A549 (cell line): ENCODE data around the gene MLPH. TPM values are rescaled to one million over a fixed set of nuclear protein-coding genes. Genes with fewer than 3 reads are reported as not detected.

ENCODE experiments used
- ATAC-seq, 2 experiments: fragments of 200-7000 bp in 1 of 2; fragments of >200 bp in 1 of 2; cut with Nextera tagmentation in 1 of 2; cut with Tn5 transposase in 1 of 2; 3 replicates each; pipeline versions ENCODE4 v1.8.0 to v1.9.1; 2018 to 2020; ENCODE audit warnings: mild to moderate bottlenecking in 1 of 2, moderate library complexity in 1 of 2
- CTCF ChIA-PET: fragments of 300-600 bp; sonication (Branson Sonifier 250); formaldehyde crosslinking; extraction: SDS; loops from one replicate; lab custom pipeline; 2021; ENCODE audit warnings: antibody characterized with exemption, inconsistent platforms; lab: Yijun Ruan, JAX
- POLR2A ChIA-PET: fragments of 350-600 bp; formaldehyde crosslinking; extraction: SDS; loops from one replicate; lab custom pipeline; 2021; ENCODE audit warnings: antibody characterized with exemption, inconsistent platforms; lab: Yijun Ruan, JAX
- DNase-seq, 2 experiments: peaks; one replicate each; pipeline versions ENCODE4 v3.0.0 to v3.0.0-alpha.2; 2011 to 2016; ENCODE audit warnings: low read depth in 1 of 2, low spot score in 1 of 2
- FAIRE-seq: peaks from 2 replicates; lab custom pipeline; 2011; peaks lifted over from hg19 to GRCh38; lab: Jason Lieb, UNC
- H3K27ac ChIP-seq, 2 experiments: fragments of >200 bp; sonication (Bioruptor Twin); formaldehyde crosslinking; 3 replicates each; pipeline ENCODE4 v1.5.1; 2016 to 2017
- H3K4me1 ChIP-seq: fragments of >200 bp; sonication (Bioruptor Twin); formaldehyde crosslinking; 3 replicates; pipeline ENCODE4 v1.6.1; 2016
- H3K4me2 ChIP-seq: fragments of >200 bp; sonication (Bioruptor Twin); formaldehyde crosslinking; 3 replicates; pipeline ENCODE4 v1.6.1; 2016
- H3K4me3 ChIP-seq: fragments of >200 bp; sonication (Bioruptor Twin); formaldehyde crosslinking; 3 replicates; pipeline ENCODE4 v1.5.1; 2016
- H3K9me3 ChIP-seq: fragments of >200 bp; sonication (Bioruptor Twin); formaldehyde crosslinking; 3 replicates; pipeline ENCODE4 v1.6.1; 2016
- BCL3 ChIP-seq: fragments of >200 bp; sonication (Bioruptor Twin); formaldehyde crosslinking; IDR thresholded peaks from 3 replicates; pipeline ENCODE4 v1.6.1; 2016
- BHLHE40 ChIP-seq: IDR thresholded peaks from 2 replicates; pipeline ENCODE4 v1.6.1; 2012; ENCODE audit warnings: low read depth, low read length, inconsistent platforms
- CHD4 ChIP-seq: fragments of 200-600 bp; sonication (generic); IDR thresholded peaks from 2 replicates; pipeline ENCODE4 v1.6.1; 2016; ENCODE audit warnings: antibody characterized with exemption, mild to moderate bottlenecking, borderline replicate concordance
- EHMT2 ChIP-seq: fragments of 200-600 bp; sonication (generic); IDR thresholded peaks from 2 replicates; pipeline ENCODE4 v1.6.1; 2016; ENCODE audit warnings: antibody characterized with exemption, low read depth, mild to moderate bottlenecking, moderate library complexity
- ELK1 ChIP-seq: fragments of 150-350 bp; IDR thresholded peaks from 2 replicates; pipeline ENCODE4 v1.6.1; 2014; ENCODE audit warnings: low read depth, mild to moderate bottlenecking, low read length
- ESRRA ChIP-seq: fragments of 150-350 bp; IDR thresholded peaks from 2 replicates; pipeline ENCODE4 v1.6.1; 2014; ENCODE audit warnings: mild to moderate bottlenecking, low read length, borderline replicate concordance
- FOSB ChIP-seq: fragments of 250-450 bp; sonication (Bioruptor Pico); IDR thresholded peaks from 2 replicates; pipeline ENCODE4 v1.5.0; 2020; ENCODE audit warnings: mild to moderate bottlenecking, moderate library complexity
- HOXA7 ChIP-seq: fragments of 250-450 bp; sonication (Bioruptor Pico); IDR thresholded peaks from 2 replicates; pipeline ENCODE4 v1.5.0; 2020; ENCODE audit warnings: mild to moderate bottlenecking, moderate library complexity
- HOXB13 ChIP-seq: fragments of 250-450 bp; sonication (Bioruptor Pico); IDR thresholded peaks from 2 replicates; pipeline ENCODE4 v1.5.0; 2020; ENCODE audit warnings: low read depth, mild to moderate bottlenecking, moderate library complexity
- JUNB ChIP-seq: fragments of >200 bp; sonication (Bioruptor Twin); formaldehyde crosslinking; IDR thresholded peaks from 2 replicates; pipeline ENCODE4 v1.6.1; 2016
- MAZ ChIP-seq: fragments of 150-350 bp; IDR thresholded peaks from 2 replicates; pipeline ENCODE4 v1.6.1; 2014; ENCODE audit warnings: antibody characterized with exemption, low read depth, low read length, borderline replicate concordance
- MYC ChIP-seq: IDR thresholded peaks from 2 replicates; pipeline ENCODE4 v1.6.1; 2012; ENCODE audit warnings: mild to moderate bottlenecking, inconsistent platforms, low read length, improper control_type of control experiment, borderline replicate concordance
- NR3C1 ChIP-seq: fragments of >200 bp; sonication (Bioruptor Twin); formaldehyde crosslinking; IDR thresholded peaks from 3 replicates; pipeline ENCODE4 v1.6.1; 2017
- PHF8 ChIP-seq: fragments of 200-600 bp; sonication (generic); IDR thresholded peaks from 2 replicates; pipeline ENCODE4 v1.6.1; 2016; ENCODE audit warnings: low read depth, mild to moderate bottlenecking, antibody characterized with exemption, moderate library complexity, borderline replicate concordance
- RARB ChIP-seq: fragments of 250-450 bp; sonication (Bioruptor Pico); IDR thresholded peaks from 2 replicates; pipeline ENCODE4 v1.8.0; 2021; ENCODE audit warnings: mild to moderate bottlenecking, moderate library complexity
- RCOR1 ChIP-seq: fragments of 150-350 bp; IDR thresholded peaks from 2 replicates; pipeline ENCODE4 v1.6.1; 2014; ENCODE audit warnings: antibody characterized with exemption, low read length, low read depth
- RFX5 ChIP-seq: fragments of 450-650 bp; IDR thresholded peaks from 2 replicates; pipeline ENCODE4 v1.7.1; 2014; ENCODE audit warnings: antibody characterized with exemption, mild to moderate bottlenecking, moderate library complexity
- RNF2 ChIP-seq: fragments of 200-600 bp; sonication (generic); IDR thresholded peaks from 2 replicates; pipeline ENCODE4 v1.6.1; 2016; ENCODE audit warnings: low read depth, mild to moderate bottlenecking, antibody characterized with exemption, moderate library complexity, borderline replicate concordance
- ZC3H11A ChIP-seq: fragments of 450-650 bp; IDR thresholded peaks from 2 replicates; pipeline ENCODE4 v1.6.1; 2014; ENCODE audit warnings: antibody characterized with exemption, mild to moderate bottlenecking
- WGBS: methylation state at CpG from one replicate; pipeline ENCODE4 v1.1.6; 2017; ENCODE audit errors: missing lambda C conversion rate; 5-methylcytosine and 5-hydroxymethylcytosine counted together
- polyA plus RNA-seq, 4 experiments: library from polyadenylated mRNA; depleted of rRNA in 3 of 4; stranded (reverse); fragments of >200 nt; fragmentation: RNase III in 1 of 4; extraction: RNeasy Plus Mini Kit Qiagen cat#74134 plus additional on column Dnase treatment in 1 of 4; gene quantifications; 2 replicates in 3 of 4; 3 replicates in 1 of 4; pipeline ENCODE4 v1.2.3, GENCODE V29; 2011 to 2017

MLPH gene
- polyA plus RNA-seq, 2 of the 4 experiments (the other 2 are of a cell fraction): 218 to 350 TPM

- no peak for TF ChIP-seq RARB (CRISPR knock-in tag)
- TF ChIP-seq BCL3: no peak
- TF ChIP-seq PHF8: no peak
- no peak for TF ChIP-seq MYC
- no peak for TF ChIP-seq ZC3H11A
- no peak for TF ChIP-seq ELK1
- TF ChIP-seq RFX5: no peak
- no peak for TF ChIP-seq HOXA7
- TF ChIP-seq CHD4: no peak
- no peak for TF ChIP-seq ESRRA
- TF ChIP-seq RNF2: no peak
- no peak for TF ChIP-seq HOXB13 (CRISPR knock-in tag)
- TF ChIP-seq NR3C1: no peak
- TF ChIP-seq MAZ: no peak
- no peak for TF ChIP-seq RCOR1
- TF ChIP-seq BHLHE40: no peak
- no peak for TF ChIP-seq JUNB
- TF ChIP-seq, all 56 proteins: peak for 0
- Histone ChIP-seq H3K4me3 (no peak overlapping the region), H3K9me3 (no peaks in the 10 kb centered on the region), H3K27ac (peak overlapping the region; percentile 50 to 70; a peak in 5 of 6 replicates), H3K4me1 (peaks cover 47% of the 10 kb centered on the region), H3K4me2 (peak overlapping the region; percentile 33; the same call in 1 of the 3 replicates)
- POLR2A ChIA-PET: no interaction called here
- ATAC-seq (peak in 1 of 2 experiments; percentile 11; a peak in 3 of 6 replicates), FAIRE-seq (no peak), DNase-seq (no peak)
- CTCF ChIA-PET: interaction anchor here (0.6 to 4.5 kb wide), 7 partner anchors 9 to 70 kb away, joined by 3 to 26 read pairs (median 9); no protein-coding TSS in a partner anchor
- WGBS: 69% methylated on average over 5 of the region's 5 CpGs
These were observed 54.2 kb downstream of the MLPH start for GRCh38 chr2:237541243-237541642.

DNA sequence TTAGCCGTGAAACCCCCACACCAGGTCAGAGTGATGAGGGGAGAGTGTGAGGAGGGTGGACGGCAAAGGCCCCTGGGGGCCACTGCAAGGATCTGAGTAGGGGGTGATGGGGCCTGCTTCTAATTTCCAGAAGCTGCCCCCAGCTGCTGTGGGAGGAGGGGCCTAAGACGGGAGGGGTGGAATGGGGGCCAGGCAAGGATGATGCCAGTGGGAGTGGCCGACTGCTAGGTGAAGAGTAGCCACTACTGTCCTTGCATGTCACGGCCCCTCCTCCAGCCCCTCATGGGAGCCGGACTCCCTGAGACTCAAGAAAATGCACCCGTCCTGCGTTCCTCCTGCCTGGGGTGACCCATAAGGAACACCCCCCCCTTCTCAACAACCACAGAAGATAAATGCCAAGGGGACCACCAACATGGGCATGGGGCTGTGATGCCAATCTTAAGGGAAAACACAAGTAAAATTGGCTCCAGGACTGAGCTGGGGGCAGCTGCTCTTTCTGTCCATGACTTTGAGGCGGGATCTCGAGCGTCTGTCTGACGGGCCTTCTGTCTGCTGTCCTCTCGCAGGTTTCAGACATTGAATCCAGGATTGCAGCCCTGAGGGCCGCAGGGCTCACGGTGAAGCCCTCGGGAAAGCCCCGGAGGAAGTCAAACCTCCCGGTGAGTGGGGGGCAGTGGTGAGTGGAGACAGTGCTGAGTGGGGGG is 55.1 kb downstream of the MLPH start:
- peak in 1 of 2 experiments; percentile 37 for DNase-seq
- FAIRE-seq: no peak
- H3K4me2 ChIP-seq: no peak overlapping the region
- peak in 1 of 2 experiments; percentile 19; a peak in 3 of 6 replicates for ATAC-seq
- TF ChIP-seq FOSB: no peak
- no peak for TF ChIP-seq MAZ
- TF ChIP-seq EHMT2: no peak
- ChIA-PET CTCF (interaction anchor here (1.1 to 4.5 kb wide), 4 partner anchors 10 to 71 kb away, joined by 4 to 26 read pairs (median 16); no protein-coding TSS in a partner anchor), POLR2A (no interaction called here)
- WGBS: 92% methylated on average over 18 of the region's 18 CpGs
- H3K27ac ChIP-seq: peak overlapping the region in 1 of 2 experiments; percentile 2; a peak in 3 of 6 replicates
- no peaks in the 10 kb centered on the region for H3K9me3 ChIP-seq
- peaks cover 47% of the 10 kb centered on the region for H3K4me1 ChIP-seq
- H3K4me3 ChIP-seq: no peak overlapping the region
